ES-I3 (cell line): Measurements from ENCODE around the gene KCNQ1.

Experiments
- H3K36me3 ChIP-seq: 2 replicates; pipeline ENCODE4 v1.6.1; 2013; ENCODE audit warnings: mild to moderate bottlenecking, low read length, control low read depth, moderate library complexity; ENCODE audit not compliant: insufficient read depth
- H3K4me1 ChIP-seq: 2 replicates; pipeline ENCODE4 v1.6.1; 2013; ENCODE audit warnings: mild to moderate bottlenecking, control low read depth, low read length; ENCODE audit not compliant: insufficient read depth
- H3K9ac ChIP-seq: 2 replicates; pipeline ENCODE4 v1.6.1; 2013; ENCODE audit warnings: low read depth, mild to moderate bottlenecking, low read length, moderate library complexity
- H3K9me3 ChIP-seq: 2 replicates; pipeline ENCODE4 v1.6.1; 2013; ENCODE audit warnings: mild to moderate bottlenecking, low read length, moderate library complexity; ENCODE audit not compliant: control insufficient read depth, insufficient read depth

The KCNQ1 gene

GRCh38 chr11:2797741-2798361 lies 353.0 kb downstream of the KCNQ1 start:
- Histone ChIP-seq H3K9me3 (0 out of 2 replicates have a peak, but pooled peaks cover 3% of the 10 kb centered on the region), H3K9ac (no peak overlapping the region), H3K36me3 (no peaks in the 10 kb centered on the region), H3K4me1 (peaks cover 3% of the 10 kb centered on the region; the same call in 1 of the 2 replicates)

DNA sequence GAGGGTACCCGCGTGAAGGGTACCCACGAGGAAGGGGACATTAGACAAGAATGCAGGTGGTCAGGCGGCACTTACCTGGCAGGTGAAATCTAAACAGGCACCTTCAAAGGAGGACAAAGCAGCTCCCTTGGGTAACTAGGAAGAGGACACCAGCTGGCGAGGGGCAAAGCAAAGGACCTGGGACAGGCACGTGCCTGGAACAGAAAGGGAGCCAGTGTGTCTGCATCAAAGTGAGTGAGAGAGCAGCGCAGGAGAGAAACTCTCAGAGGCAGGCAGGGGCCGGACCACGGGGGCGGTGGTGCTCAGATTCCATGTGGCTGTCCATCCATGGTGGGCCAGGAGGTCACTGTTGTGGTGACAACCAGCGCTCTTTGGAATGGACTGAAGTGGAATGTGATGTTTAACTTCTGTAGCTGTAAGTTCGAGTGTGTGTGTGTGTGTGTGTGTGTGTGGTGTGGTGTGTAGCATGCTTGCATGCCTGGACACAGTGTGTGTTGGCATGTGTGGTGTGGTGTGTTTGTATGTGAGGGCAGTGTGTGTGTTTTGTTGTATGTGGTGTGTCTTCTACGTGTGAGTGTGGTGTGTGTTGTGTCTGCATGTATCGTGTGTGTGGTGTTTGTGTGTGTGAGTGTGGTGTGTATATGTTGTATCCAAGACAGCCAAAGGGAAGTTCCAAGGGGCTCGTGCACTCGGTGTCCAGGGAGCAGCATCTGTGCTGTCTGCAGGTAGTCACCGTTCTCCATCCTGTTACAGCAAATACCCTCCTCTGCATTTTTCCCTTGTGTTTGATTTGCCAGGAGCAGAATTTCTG lies 354.3 kb downstream of the KCNQ1 start:
- 0 out of 2 replicates have a peak, but pooled peaks cover 3% of the 10 kb centered on the region for H3K9me3 ChIP-seq
- H3K9ac ChIP-seq: no peak overlapping the region
- H3K4me1 ChIP-seq: peaks cover 3% of the 10 kb centered on the region; the same call in 1 of the 2 replicates
- H3K36me3 ChIP-seq: no peaks in the 10 kb centered on the region

GRCh38 chr11:2799881-2800654 lies 355.3 kb downstream of the KCNQ1 start:
- no peaks in the 10 kb centered on the region for H3K36me3 ChIP-seq
- H3K4me1 ChIP-seq: peaks cover 4% of the 10 kb centered on the region; the same call in 1 of the 2 replicates
- H3K9me3 ChIP-seq: 0 out of 2 replicates have a peak, but pooled peaks cover 3% of the 10 kb centered on the region
- no peak overlapping the region for H3K9ac ChIP-seq

DNA sequence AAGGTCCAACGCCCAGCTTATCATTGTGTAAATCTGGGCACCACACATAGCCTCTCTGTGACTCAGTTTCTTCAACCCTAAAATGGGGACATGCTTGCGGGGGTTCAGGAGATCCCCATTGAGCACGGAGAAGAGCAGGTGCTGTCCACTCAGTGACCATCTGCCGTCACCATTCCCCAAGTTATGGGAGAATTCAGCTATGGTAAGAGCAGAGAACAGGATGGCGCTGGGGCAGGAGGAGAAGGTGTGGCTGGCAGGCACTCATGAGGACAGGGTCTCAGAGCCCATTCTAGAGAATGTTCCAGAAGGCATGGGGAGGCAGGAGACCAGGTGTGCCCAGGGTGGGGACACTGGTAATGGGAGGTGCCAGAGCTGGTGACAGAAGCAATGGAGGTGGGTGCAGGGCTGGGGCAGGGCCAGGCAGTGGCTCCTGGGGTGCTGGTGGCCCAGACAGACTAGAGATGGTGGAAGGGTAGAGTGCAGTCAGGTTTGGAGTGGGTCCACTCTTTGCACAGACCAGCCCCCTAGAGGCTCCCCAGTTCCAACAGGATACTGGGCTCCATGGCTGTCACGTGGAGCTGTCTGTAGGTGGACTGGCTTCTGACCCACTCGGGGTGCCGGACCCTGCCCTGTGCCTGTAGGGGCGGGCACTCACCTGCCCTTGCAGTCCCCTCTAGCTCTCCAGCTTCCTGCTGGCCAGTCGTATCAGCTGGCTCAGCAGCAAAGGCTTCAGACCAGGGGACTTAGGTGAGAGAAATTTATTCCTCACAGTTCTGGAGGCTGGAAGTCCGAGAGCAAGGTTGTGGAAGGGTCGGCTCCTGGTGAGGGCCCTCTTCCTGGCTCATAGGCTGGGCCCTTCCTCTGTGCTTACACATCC lies 356.1 kb downstream of the KCNQ1 start:
- peaks cover 12% of the 10 kb centered on the region for H3K4me1 ChIP-seq
- no peak overlapping the region for H3K9ac ChIP-seq
- H3K9me3 ChIP-seq: 0 out of 2 replicates have a peak, but pooled peaks cover 3% of the 10 kb centered on the region
- no peaks in the 10 kb centered on the region for H3K36me3 ChIP-seq

- Histone ChIP-seq H3K36me3 (no peaks in the 10 kb centered on the region), H3K4me1 (peaks cover 14% of the 10 kb centered on the region)
Measured at GRCh38 chr11:2801711-2802388, 357.0 kb downstream of the KCNQ1 start.

DNA sequence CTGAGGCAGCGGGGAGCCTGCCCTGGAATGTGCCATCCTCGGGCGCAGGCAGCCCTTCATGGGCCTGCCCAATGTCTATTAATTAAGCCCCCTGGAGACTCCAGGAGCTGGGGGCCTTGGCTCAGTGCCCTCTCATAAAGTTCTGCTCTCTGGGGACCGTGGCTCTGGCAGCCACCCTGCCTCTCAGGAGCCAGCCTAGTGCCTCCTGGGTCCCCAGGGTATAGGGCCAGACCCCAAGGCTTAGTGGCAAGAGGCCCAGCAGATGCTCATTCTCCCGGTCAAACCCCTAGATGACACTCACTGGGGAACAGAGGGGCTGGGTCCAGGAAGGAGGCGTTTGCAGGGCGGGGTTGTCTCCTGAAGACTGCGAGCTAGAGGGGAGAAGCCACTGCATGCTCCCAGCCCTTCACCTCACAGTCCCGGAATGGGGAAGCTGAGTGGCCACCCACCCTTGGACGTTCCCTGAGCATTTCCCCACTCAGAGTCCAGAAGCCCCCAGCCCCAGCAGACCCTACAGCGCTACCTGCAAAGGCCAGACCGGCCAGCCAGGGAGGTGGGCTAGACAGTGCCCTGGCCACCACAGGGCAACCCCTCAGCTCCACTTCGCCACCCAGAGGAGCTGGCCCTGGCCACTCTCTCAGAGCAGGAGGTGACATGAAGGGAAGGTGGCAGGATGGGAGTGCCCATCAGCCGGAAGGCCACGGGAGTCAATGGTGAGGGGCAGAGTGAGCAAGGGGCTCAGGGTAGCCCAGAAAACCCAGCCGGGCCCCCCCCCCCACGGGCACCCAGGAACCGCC lies 357.8 kb downstream of the KCNQ1 start:
- H3K4me1 ChIP-seq: peaks cover 14% of the 10 kb centered on the region
- H3K36me3 ChIP-seq: no peaks in the 10 kb centered on the region
- H3K9ac ChIP-seq: no peak overlapping the region
- H3K9me3 ChIP-seq: 0 out of 2 replicates have a peak, but pooled peaks cover 3% of the 10 kb centered on the region

More at GRCh38 chr11:2801711-2802388, 357.0 kb downstream of the KCNQ1 start:
- 0 out of 2 replicates have a peak, but pooled peaks cover 3% of the 10 kb centered on the region for H3K9me3 ChIP-seq
- no peak overlapping the region for H3K9ac ChIP-seq

- Histone ChIP-seq H3K4me1 (peaks cover 14% of the 10 kb centered on the region), H3K9ac (no peak overlapping the region), H3K9me3 (0 out of 2 replicates have a peak, but pooled peaks cover 3% of the 10 kb centered on the region), H3K36me3 (no peaks in the 10 kb centered on the region)
Measured at GRCh38 chr11:2803186-2804091, 358.6 kb downstream of the KCNQ1 start.

DNA sequence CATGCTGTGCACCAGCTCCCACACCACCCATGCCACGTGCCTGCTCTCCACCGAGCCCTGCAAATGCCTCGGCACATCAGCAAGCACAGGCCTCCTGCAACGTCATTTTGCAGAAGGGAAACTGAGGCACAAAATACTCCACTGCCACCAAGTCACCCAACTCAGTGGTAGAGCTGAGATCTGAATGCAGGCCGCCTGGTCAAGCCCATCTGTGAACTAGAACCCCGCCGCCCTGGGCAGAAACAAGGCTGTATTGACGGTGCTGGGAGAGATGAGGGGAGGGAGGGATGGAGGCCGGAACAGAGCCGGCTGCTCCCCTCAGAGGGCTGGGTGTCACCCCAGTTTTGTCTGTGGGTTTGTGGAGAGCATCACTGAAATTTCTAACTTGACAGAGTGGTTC lies 359.4 kb downstream of the KCNQ1 start:
- peaks cover 14% of the 10 kb centered on the region for H3K4me1 ChIP-seq
- H3K9ac ChIP-seq: no peak overlapping the region
- H3K36me3 ChIP-seq: no peaks in the 10 kb centered on the region
- H3K9me3 ChIP-seq: 0 out of 2 replicates have a peak, but pooled peaks cover 3% of the 10 kb centered on the region

GRCh38 chr11:2804701-2805387 lies 360.0 kb downstream of the KCNQ1 start:
- no peak overlapping the region for H3K9ac ChIP-seq
- no peaks in the 10 kb centered on the region for H3K9me3 ChIP-seq
- H3K36me3 ChIP-seq: no peaks in the 10 kb centered on the region
- peaks cover 14% of the 10 kb centered on the region for H3K4me1 ChIP-seq

- H3K36me3 ChIP-seq: no peaks in the 10 kb centered on the region
- no peak overlapping the region for H3K9ac ChIP-seq
- no peaks in the 10 kb centered on the region for H3K9me3 ChIP-seq
- H3K4me1 ChIP-seq: peaks cover 14% of the 10 kb centered on the region
Measured at GRCh38 chr11:2805388-2806056, 360.7 kb downstream of the KCNQ1 start.

DNA sequence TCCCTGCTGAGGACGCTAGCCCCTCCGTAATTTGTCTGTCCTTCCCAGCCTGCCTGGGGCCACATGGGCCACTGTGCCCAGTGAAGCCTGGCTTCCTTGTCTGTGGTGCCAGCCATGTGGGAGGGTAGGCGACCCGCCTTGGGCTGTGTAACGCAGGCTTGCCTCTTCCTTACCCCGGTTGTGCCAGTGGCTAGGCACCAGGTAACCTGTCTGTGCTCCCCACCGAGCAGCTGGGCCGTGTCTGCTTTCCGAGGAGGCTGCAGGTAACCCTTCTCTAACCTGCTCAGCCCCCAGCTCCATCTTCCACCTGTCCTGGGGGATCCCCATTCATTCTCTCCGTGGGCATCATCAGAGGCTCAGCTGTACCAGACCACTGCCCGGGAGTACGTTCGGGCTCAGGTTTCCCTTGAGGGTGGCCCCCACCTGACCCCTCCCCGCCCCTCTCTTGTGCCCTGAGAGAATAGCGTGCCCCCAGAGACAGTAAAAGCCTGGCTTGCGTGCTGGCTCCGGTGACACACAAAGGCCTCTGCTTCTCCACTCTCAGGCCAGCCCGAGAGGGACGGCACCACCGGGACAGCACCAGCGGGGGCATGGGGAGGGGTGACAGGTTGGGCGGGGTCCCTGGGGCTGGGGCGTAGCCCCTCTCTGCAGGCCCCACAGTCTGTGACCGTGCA lies 361.7 kb downstream of the KCNQ1 start:
- peaks cover 12% of the 10 kb centered on the region for H3K4me1 ChIP-seq
- no peaks in the 10 kb centered on the region for H3K36me3 ChIP-seq
- no peak overlapping the region for H3K9ac ChIP-seq
- H3K9me3 ChIP-seq: no peaks in the 10 kb centered on the region
